Adrenal gland (tissue), 12 donors: ENCODE results near the gene CREB5. TPM values are rescaled to one million over a fixed set of nuclear protein-coding genes. Genes with fewer than 3 reads are reported as not detected.

ENCODE experiments used
- DNase-seq, 7 donors: peaks; one replicate each; pipeline ENCODE4 v3.0.0-alpha.2; 2019 to 2020
- H3K27ac ChIP-seq, 5 donors: fragments of 200-600 bp; sonication (generic) in 4 of 5; 1 replicate in 3 of 5; 2 replicates in 2 of 5; pipeline versions ENCODE4 v1.5.1 to v1.8.0; 2016 to 2020; ENCODE audit warnings: mild to moderate bottlenecking in 1 of 5
- H3K27me3 ChIP-seq: fragments of 200-600 bp; 2 replicates; pipeline ENCODE4 v1.8.0; 2021
- H3K36me3 ChIP-seq, 2 donors: fragments of 200-600 bp; replicated peaks in 1 of 2; 1 replicate in 1 of 2; 2 replicates in 1 of 2; pipeline versions ENCODE4 v1.5.1 to v1.8.0; 2018 to 2022
- H3K4me1 ChIP-seq, 2 donors: fragments of 200-600 bp; replicated peaks in 1 of 2; 1 replicate in 1 of 2; 2 replicates in 1 of 2; pipeline versions ENCODE4 v1.5.1 to v1.8.0; 2018 to 2021
- H3K4me3 ChIP-seq, 4 donors: fragments of 200-600 bp; sonication (generic) in 3 of 4; one replicate each; pipeline ENCODE4 v1.5.1; 2016 to 2018
- H3K9me3 ChIP-seq, 3 donors: fragments of 200-600 bp; sonication (generic) in 1 of 3; replicated peaks in 1 of 3; 1 replicate in 2 of 3; 2 replicates in 1 of 3; pipeline versions ENCODE4 v1.5.1 to v1.8.0; 2016 to 2021
- POLR2A ChIP-seq, 2 donors: fragments of 450-650 bp; IDR thresholded peaks; one replicate each; pipeline ENCODE4 v1.6.1; 2017; ENCODE audit warnings: antibody characterized with exemption in 2 of 2, mild to moderate bottlenecking in 2 of 2, moderate library complexity in 1 of 2
- WGBS, 4 donors: extraction: QIAGEN DNeasy Blood & Tissue Kit in 2 of 4; methylation state at CpG; one replicate each; pipeline versions ENCODE4 v1.1.5 to v1.1.7; 2013 to 2017; 5-methylcytosine and 5-hydroxymethylcytosine counted together
- intact Hi-C, 2 donors: fragments of 100-400 bp; cut with DNase I; formaldehyde crosslinking; loops; one replicate each; pipeline versions ENCODE4 v1.14.1 to v1.15.0; 2022 to 2023
- polyA plus RNA-seq, 3 donors: library from polyadenylated mRNA; stranded (reverse); fragments of 200-250 nt in 2 of 3; fragments of 350-450 nt in 1 of 3; fragmentation: Illumina TruSeq in 1 of 3; extraction: RNeasy Lipid Tissue Mini Kit (QIAGEN cat#74804) in 1 of 3; gene quantifications; one replicate each; pipeline ENCODE4 v1.2.3, GENCODE V29; 2013 to 2014
- total RNA-seq, 9 donors: library from RNA; depleted of rRNA in 4 of 9; stranded (reverse); fragments of >200 nt in 4 of 9; fragments of 120-200 nt in 1 of 9; fragmentation: NEBNext Ultra II Directional in 1 of 9; extraction: Animal tissue kit (Norgen Biotek cat#: 25700) in 1 of 9; gene quantifications; one replicate each; pipeline versions ENCODE4 v1.1.0 to v1.2.4, GENCODE V29; 2013 to 2023
- TF ChIP-seq, protein P1 (sequence below), 6 experiments: fragments of 450-650 bp in 4 of 6; fragments of 200-600 bp in 2 of 6; sonication (generic) in 1 of 6; IDR thresholded peaks; 1 replicate in 5 of 6; 2 replicates in 1 of 6; pipeline versions ENCODE4 v1.5.1 to v1.8.0; 2016 to 2021; ENCODE audit warnings: antibody characterized with exemption in 6 of 6, mild to moderate bottlenecking in 2 of 6, moderate library complexity in 1 of 6
- donor health status: healthy with polysubstance abuse.
- donor health status: Bipolar disorder and iron deficiency.
- donor health status: DM: yes; HTN: yes; CAD: no.
- donor health status: DM: no; HTN: no; CAD: no.
- donor health status: DM: no; HTN: no; CAD: no.
- donor health status: DM: yes; HTN: yes; CAD: no.

The CREB5 gene
- total and polyA plus RNA-seq, 12 donors, result 0.69 to 5.4 (median 1.3) TPM

DNA sequence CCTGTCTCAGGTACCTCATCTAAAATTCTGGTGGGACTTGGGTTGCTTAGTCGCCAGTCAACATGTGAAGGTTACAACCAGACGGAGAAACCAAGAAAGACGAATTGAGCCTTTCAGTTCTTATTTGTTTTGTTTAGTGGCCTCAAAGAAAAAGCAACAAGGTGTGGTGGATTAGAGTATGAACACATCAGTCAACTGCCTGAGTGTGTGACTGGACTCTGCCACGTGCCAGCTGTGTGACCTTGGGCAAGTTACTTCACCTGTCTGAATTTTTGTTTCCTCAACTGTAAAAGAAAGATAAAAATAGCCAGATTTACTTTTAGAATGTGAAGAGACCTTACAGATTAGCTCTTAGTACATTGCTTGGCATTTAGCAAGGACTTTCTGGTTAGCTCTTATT, 259.2 kb downstream of the CREB5 start:
- Histone ChIP-seq H3K4me3 (no peak overlapping the region), H3K36me3 (no peaks in the 10 kb centered on the region), H3K27ac (no peak overlapping the region), H3K27me3 (peaks cover 6% of the 10 kb centered on the region), H3K4me1 (peaks cover 0 to 8% of the 10 kb centered on the region in 2 donors), H3K9me3 (no peaks in the 10 kb centered on the region)
- intact Hi-C loops, result no loop called here
- TF ChIP-seq, protein P1, sequence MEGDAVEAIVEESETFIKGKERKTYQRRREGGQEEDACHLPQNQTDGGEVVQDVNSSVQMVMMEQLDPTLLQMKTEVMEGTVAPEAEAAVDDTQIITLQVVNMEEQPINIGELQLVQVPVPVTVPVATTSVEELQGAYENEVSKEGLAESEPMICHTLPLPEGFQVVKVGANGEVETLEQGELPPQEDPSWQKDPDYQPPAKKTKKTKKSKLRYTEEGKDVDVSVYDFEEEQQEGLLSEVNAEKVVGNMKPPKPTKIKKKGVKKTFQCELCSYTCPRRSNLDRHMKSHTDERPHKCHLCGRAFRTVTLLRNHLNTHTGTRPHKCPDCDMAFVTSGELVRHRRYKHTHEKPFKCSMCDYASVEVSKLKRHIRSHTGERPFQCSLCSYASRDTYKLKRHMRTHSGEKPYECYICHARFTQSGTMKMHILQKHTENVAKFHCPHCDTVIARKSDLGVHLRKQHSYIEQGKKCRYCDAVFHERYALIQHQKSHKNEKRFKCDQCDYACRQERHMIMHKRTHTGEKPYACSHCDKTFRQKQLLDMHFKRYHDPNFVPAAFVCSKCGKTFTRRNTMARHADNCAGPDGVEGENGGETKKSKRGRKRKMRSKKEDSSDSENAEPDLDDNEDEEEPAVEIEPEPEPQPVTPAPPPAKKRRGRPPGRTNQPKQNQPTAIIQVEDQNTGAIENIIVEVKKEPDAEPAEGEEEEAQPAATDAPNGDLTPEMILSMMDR (IDR thresholded peaks at IDR 0.05), result no peak
- WGBS, 4 donors, result 64 to 75% (median 67%) methylated on average over 4 of the region's 4 CpGs
- no peak for DNase-seq

DNA sequence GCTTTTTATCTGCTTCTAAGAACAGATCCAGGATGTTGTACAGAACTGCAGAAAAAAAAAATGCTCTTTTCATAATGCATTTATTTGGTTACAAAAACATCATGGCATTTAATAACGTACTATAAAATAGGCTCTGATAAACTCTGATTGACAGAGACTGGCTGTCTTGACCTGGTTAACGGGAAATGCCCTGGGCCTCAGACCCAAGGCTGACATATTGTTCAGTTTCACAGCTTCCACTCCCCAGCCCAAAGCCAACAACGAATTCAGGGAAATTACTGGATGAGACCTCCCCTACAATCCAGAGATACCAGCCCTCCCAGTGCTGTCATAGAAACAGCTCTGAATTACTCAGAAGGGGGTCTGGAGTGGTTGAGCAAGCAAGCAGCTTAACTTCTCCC, 260.1 kb downstream of the CREB5 start:
- Histone ChIP-seq H3K9me3 (no peaks in the 10 kb centered on the region), H3K4me1 (peaks cover 0 to 8% of the 10 kb centered on the region in 2 donors), H3K4me3 (no peak overlapping the region), H3K27me3 (peaks cover 6% of the 10 kb centered on the region), H3K36me3 (no peaks in the 10 kb centered on the region), H3K27ac (no peak overlapping the region)
- WGBS, 4 donors, result 52 to 77% (median 65%) methylated on average over 3 of the region's 3 CpGs
- no peak for DNase-seq
- TF ChIP-seq POLR2A (IDR thresholded peaks at IDR 0.05), result no peak
- TF ChIP-seq, protein P1 (IDR thresholded peaks at IDR 0.05), result no peak
- intact Hi-C loops, result no loop called here

DNA sequence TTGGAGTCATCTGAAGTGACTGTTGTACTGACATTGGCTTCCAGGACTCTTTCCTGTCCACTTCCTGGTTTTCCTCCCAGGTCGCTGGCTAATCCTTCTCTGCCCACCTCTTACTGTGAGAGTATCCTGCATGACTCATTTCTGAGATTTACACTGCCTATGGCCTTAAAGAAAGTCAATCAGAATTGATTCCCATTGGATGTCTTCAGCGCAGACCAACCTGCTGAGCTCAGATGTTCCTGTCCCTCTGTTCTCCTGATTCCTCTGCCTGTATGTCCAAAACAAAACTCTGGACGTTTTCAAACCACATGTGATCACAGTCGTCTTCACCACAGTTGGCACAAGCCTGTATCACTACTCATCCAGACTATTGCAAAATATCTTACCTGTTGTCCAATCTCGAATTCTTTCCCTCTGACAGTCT, 262.1 kb downstream of the CREB5 start:
- Histone ChIP-seq H3K36me3 (no peaks in the 10 kb centered on the region), H3K27ac (no peak overlapping the region), H3K4me3 (no peak overlapping the region), H3K4me1 (peaks cover 0 to 8% of the 10 kb centered on the region in 2 donors), H3K9me3 (no peaks in the 10 kb centered on the region), H3K27me3 (peaks cover 6% of the 10 kb centered on the region)
- intact Hi-C loops, result no loop called here
- 67 to 75% (median 69%) methylated on average over 5 of the region's 5 CpGs for WGBS, 4 donors
- TF ChIP-seq POLR2A (IDR thresholded peaks at IDR 0.05), result no peak
- TF ChIP-seq, protein P1 (IDR thresholded peaks at IDR 0.05), result no peak
- DNase-seq, result no peak

DNA sequence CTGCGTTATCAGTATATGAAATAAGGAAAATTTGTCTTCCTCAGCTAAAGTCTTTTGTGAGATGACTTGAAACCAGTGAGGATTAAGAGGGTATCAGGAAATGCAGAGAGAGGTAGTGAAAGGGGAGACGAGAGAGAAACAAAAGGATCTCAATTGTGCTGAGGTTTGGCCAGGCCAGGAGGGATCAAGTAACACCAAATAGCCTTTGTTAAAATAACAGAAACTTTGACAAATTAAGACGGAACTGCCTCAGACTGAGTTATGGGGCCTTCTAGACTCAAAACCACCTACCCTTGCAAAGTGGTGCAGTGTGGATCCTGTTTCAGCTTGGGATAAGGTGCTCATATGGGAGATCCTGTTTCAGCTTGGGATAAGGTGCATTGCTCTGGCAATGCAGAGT, 263.1 kb downstream of the CREB5 start:
- Histone ChIP-seq H3K4me1 (peaks cover 0 to under 1% of the 10 kb centered on the region in 2 donors), H3K27ac (no peak overlapping the region), H3K4me3 (no peak overlapping the region), H3K27me3 (no peaks in the 10 kb centered on the region), H3K36me3 (no peaks in the 10 kb centered on the region), H3K9me3 (no peaks in the 10 kb centered on the region)
- intact Hi-C loops, result no loop called here
- 88 to 92% (median 90%) methylated on average over 3 of the region's 3 CpGs for WGBS, 4 donors
- no peak for DNase-seq
- TF ChIP-seq, protein P1 (IDR thresholded peaks at IDR 0.05), result no peak
- TF ChIP-seq POLR2A (IDR thresholded peaks at IDR 0.05), result no peak
